B cell (primary cell): ENCODE data around the gene FOXD4.
"Not testable (repeated sequence)": the region's sequence is repeated elsewhere in the genome, so short reads cannot be mapped to it uniquely, and the experiment has no call there.

Experiments used
- EZH2 ChIP-seq: IDR thresholded peaks from 2 replicates; pipeline ENCODE4 v1.6.1; 2012; ENCODE audit warnings: borderline replicate concordance, low read depth, mild to moderate bottlenecking, moderate library complexity, low read length; ENCODE audit not compliant: insufficient read depth, poor library complexity, severe bottlenecking
- TF ChIP-seq, protein P1 (sequence below): fragments of 200-600 bp; IDR thresholded peaks from one replicate; pipeline ENCODE4 v1.8.0; 2022; ENCODE audit warnings: antibody characterized with exemption, mild to moderate bottlenecking

- not testable (repeated sequence) for TF ChIP-seq EZH2
- TF ChIP-seq, protein P1, sequence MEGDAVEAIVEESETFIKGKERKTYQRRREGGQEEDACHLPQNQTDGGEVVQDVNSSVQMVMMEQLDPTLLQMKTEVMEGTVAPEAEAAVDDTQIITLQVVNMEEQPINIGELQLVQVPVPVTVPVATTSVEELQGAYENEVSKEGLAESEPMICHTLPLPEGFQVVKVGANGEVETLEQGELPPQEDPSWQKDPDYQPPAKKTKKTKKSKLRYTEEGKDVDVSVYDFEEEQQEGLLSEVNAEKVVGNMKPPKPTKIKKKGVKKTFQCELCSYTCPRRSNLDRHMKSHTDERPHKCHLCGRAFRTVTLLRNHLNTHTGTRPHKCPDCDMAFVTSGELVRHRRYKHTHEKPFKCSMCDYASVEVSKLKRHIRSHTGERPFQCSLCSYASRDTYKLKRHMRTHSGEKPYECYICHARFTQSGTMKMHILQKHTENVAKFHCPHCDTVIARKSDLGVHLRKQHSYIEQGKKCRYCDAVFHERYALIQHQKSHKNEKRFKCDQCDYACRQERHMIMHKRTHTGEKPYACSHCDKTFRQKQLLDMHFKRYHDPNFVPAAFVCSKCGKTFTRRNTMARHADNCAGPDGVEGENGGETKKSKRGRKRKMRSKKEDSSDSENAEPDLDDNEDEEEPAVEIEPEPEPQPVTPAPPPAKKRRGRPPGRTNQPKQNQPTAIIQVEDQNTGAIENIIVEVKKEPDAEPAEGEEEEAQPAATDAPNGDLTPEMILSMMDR: not testable (repeated sequence)
Measured at GRCh38 chr9:87860-88259, 30.4 kb downstream of the FOXD4 start.
